MM.1S (cell line): ENCODE results near the gene COQ2.

Experiments used
- CTCF ChIP-seq: fragments of 300-600 bp; sonication (generic); IDR thresholded peaks from 2 replicates; pipeline ENCODE4 v1.5.1; 2016; ENCODE audit warnings: antibody characterized with exemption, low read length, mixed read lengths
- EZH2 ChIP-seq: fragments of 300-600 bp; sonication (generic); optimal IDR thresholded peaks from 2 replicates; pipeline ENCODE3; 2017; ENCODE audit warnings: low read depth, mild to moderate bottlenecking, antibody characterized with exemption, low read length, mixed read lengths
- EZH2phosphoT487 ChIP-seq: fragments of 300-600 bp; sonication (generic); IDR thresholded peaks from 2 replicates; pipeline ENCODE4 v1.6.1; 2018; ENCODE audit warnings: antibody characterized with exemption, low read length

DNA sequence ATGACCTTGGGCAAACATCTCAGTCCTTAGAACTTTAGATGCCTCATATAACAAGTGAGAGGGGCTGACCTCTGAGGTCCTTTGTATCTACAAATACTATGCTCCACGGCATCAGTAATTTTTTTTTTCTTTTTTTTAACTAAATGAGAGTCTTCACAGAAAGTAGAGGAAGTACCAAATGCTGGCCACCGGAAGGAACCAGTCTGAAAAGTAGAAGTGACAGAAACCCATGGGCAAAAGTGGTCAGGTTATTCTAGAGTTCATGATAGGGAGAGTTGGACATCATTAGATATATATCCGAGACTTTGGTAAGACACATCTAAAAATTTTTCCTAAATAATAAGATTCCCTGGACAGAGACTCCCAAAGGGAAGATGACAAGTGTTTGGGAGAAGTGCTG lies 53.7 kb downstream of the COQ2 start:
- TF ChIP-seq EZH2phosphoT487 (no peak), CTCF (no peak), EZH2 (no peak)
